NCI-H2171 (cell line): ENCODE data around the gene CSTPP1.
"Not testable (repeated sequence)": the region's sequence is repeated elsewhere in the genome, so short reads cannot be mapped to it uniquely, and the experiment has no call there.

Experiments used
- DNase-seq: peaks from one replicate; lab custom pipeline; 2025; lab: John Stamatoyannopoulos, UW

The CSTPP1 gene

DNA sequence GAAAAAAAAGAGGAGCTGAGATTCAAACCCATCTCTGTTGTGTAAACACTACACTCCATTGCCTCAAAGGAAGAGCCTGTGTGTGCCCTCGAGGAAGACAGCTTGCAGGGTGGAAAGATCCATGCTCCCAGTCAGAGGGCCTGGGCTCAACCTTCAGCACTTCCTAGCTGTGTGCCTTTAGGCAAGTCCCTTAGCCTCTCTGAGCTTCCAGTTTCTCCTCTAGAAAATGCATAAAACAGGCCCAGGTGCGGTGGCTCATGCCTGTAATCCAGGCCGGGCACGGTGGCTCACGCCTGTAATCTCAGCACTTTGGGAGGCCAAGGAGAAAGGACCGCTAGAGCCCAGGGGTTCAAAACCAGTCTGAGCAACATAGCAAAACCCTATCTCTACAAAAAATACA, 244.7 kb downstream of the CSTPP1 start:
- DNase-seq = no peak

DNA sequence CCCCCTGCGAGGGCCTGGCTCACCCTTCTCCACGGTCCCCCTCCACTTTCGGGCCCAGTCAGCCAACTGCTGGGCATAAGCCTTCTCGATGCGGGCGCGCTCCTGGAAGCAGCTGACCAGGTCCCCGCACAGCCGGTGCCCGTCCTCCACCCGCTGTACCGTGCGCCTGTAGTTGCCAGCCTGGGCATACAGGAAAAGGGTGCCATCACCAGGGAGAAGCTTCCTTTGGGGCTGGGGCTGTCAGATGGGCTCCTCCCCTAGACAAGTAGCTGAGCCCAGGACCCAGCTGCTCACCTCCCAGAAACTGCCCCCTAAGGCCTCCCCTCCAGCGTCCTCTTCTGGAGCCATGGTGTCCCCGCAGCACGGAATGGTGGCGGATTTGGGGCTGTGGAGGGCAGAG, 245.8 kb downstream of the CSTPP1 start:
- no peak for DNase-seq

DNA sequence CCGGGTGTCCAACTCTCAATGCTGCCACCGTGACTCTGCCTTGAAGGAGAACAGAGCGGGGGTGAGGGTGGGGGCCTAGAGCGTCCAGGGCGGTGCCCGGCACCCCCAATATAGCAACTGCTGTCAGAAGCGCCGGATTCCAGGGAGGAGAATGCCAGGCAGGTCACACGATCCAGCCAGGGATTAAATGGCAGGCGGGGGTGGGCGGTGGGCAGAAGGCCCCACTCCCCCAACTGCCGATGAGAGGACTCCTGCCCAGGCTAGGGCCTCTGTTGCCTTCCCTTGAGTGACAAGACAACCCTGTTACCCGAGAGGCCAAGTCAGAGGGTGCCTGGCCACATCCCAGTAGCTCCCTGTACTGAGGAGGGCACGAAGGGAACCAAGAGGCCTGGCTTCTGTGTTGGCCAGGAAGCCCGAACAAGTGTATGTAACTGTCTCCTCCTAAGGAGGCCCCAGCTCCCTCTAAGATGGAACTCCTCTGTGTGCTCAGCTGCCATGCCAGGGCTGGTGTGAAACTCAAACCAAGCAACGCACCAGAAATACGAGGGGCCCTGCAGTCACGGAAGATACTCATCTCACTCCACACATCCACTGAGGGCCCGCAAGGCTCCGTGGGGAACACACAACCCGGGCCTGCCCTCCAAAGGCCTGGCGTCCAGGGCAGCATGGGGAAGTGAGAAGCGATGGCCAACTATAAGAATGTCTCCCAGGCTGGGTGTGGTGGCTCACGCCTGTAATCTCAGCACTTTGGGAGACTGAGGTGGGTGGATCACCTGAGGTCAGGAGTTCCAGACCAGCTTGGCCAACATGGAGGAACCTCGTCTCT, 246.7 kb downstream of the CSTPP1 start:
- DNase-seq = no peak

DNA sequence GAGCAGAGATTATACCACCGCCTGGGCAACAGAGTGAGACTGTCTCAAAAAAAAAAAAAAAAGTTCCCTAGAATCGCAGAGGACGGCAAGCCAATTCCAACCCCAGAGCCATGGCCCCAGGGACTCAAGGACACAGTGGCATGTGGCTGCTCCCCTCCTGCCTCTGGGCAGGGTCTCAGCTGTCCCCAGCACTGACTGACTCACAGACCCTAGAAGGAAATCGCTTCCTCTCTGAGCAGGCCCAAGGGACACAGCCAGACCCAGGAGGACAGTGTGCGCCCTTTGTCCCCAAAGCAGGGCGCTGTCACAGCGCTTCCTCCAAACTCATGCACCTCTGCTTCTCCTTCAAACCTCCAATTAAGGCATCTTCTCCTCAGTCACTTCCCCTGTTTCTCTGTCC, 247.4 kb downstream of the CSTPP1 start:
- DNase-seq = no peak

DNA sequence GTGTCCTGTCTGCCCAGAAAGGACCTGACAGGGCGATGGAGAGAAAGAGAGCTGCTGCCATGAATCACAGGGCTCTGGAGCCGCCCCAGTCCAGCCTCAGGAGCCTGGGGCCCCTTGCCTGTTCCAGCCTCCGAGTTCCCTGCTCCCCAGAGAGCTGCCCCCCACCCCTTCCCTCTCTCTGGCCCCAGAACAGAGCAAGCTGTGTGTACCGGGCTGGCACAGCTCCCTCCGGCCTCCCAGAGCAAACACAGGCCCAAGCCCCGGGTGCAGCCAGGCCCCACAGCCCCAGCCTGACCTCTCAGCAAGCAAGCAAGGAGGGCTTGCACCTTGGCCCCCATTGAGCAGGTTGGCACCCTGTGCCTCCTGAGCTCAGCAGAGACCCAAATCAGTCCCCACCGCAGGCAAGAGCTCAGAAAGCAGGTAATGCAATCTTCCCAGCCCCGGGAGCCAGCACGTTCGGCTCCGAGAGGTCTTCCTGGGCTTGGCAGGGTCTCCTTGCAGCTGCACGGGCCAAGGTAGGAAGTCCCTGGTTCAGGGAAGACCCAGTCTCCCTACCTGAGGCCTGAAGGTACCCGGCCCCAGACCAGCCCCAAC, 248.2 kb downstream of the CSTPP1 start:
- no peak for DNase-seq

DNA sequence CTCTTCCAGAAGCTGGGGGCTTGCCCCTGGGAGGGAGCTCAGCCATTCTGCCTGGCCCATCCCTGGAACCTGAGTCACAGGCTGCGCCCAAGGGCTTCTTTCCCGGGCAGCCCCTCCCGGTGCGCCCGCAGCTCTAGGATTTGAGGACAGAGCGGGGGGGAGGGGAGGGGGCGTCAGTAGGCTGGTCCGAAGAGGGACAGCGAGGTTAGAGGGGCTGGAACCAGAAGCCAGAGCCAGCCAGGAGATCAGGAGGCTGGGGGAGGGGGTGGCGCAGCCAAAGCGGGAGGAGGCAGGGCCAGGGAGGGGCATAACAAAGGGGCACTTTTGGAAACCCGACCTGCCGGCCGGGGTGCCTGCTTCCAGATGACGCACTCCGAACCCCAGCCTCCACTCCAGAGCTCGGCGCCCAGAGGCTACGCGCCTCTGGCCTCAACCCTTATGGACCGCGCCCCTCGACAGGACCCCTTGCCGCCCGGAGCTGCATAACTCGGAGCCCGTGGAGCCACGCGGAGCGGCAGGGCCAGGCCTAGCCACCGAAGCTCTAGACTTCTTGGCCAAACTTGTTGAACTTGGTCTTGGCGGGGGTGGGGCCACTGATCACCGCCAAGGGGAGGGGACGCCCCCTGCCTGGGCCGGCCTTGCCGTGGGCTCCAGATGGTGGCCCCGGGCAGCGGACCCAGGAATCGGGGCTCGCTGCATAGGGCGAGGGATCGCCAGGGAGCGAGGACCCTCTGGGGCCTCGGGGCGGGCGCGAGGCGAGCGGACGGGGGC, 248.9 kb downstream of the CSTPP1 start:
- no peak for DNase-seq

DNA sequence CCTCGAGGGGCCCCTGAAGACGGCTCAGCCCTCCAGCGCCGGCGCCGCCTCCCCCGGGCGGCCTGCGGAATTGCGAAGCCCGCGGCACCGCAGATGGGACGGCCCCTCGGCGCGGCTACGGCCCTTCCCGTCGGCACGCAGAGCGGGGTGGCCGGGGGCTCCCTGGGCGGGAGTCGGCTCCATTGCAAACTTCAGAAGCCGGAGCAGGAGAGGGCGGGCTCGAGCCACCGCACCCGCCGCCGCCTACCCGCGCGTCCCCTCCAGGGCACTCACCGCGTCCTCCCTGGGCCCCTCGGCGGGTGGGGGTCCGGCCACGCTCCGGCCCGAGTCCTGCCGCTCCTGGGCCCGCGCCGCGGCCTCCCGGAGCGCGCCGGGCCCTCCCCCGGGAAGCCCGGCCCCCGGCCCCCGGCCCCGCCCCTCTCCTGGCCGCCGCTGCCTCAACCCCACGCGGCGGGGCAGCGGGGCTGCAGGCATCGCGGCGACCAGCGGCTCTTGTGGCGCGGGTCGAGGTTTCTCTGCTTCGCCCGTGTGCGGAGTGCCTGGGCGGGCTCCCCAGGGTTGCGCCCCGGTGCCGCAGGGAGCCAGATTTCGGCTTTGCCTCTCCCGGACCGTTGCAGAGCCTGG, 249.6 kb downstream of the CSTPP1 start, which contains the start of gene PACSIN3:
PACSIN3 (minus strand) TSS at position 359 of the 624 bp plus-strand sequence. CDS start 3,707 bp downstream, outside the sequence.
- DNase-seq = no peak

DNA sequence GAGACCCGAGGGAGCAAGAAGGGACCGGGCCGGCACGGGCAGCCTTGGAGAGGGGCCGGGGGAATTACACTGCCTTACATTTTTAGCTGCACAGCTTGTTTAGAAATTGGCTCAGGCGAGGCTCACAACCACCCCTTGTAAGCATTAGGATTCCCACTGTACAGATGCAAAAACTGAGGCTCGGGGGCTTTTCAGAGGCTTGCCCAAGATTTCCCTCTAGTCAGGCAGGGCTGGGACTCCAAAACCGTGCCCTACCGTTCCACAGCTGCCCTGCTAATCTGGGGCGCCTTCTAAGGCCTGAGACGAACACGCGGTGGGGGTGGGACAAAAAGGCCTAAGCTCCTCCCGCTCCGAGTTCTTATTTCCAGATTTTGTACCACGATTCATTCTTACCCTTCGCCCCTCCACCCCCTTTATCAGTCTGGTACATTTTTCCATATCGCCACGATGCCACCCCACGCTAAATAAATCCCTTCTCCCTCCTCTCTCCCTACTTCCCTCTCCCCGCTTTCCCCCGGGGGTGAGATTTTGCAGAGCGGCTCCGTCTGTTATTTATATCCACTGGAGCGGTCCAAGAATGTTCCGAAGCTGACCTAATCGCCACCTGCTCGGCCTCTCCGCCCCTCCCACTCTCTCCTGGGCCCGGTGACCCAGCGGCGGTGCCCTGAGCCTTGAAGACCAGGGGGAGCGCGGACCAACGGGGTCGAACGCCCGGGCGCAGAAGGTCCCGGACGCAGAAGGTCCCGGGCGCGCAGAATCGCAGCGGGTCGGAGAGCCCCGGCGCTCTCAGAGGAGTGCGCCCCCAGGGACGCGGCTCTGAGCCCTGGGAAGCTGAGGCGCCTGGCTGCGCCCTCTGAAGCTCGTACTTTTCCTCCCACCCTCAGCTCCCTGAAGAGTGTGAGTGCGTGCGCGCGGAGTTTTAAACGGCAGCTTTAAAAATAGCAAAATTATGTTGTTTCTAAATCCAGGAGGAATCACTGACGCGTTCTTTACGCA, 250.4 kb downstream of the CSTPP1 start:
- DNase-seq = no peak

DNA sequence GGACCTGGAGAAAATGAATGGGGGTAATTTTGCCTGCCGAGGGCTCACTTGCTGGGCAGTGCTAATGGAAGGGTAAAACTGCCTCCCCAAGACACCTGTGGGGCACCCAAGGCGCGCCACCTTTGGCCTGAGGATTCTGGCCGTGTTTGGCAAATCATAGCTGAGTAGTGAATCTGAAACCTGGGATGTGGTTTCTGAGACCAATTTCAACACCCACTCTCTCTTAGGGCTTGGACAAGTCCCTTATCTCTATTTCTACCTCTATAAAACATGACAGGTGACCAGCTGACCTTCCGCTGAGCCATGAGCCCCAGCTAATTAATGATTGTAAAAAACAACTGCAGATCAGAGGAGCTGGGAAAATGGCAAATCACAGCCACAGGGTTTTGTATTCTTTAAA, 251.2 kb downstream of the CSTPP1 start:
- DNase-seq = no peak

DNA sequence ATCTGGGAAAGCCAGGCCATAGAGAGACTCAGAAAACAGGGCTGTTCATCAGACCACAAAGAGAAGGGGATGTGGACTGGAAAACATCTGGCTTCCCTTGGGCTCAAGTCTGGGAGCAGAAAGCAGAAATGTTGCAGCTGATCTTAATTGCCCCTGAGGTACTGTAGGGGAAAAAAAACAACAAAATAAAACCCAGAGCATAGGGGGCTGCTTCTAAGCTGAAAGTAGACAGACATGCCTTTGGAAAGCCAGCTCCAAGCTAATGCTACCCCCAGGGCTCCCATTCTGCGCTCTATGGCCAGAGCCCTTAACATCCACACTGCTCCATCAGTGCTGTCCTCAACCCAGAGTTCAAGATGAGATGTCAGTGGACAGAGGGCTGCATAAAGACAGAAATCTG, 251.7 kb downstream of the CSTPP1 start:
- no peak for DNase-seq

DNA sequence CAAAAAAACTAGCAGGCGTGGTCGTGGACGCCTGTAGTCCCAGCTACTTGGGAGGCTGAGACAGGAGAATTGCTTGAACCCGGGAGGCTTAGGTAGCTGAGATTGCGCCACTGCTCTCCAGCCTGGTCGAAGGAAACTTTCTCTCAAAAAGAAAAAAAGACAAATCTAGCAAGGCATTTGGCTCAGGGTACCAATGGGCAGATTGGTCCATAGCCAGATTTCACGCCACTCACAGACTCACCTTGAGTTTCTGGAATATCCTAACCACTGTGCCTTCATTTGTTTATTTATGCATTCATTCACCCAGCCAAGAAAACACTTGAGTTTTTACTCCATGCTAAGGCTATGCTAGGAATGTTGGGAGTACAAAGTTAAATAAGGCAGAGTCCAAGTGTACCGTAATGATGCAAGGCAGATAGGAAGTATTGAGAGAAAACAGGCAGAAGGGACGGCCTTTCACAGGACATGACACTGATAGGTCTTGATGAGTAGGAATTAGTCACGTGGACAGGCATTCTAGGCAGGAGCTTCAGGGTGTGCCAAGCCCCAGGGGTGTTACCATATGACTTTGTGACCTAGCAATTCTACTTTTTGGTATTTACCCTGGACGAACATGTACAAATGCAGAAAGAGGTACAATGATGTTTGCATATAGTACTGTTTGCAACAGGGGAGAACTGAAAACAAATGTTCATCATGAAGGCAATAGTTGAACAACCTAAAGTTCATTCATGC, 252.7 kb downstream of the CSTPP1 start:
- no peak for DNase-seq

DNA sequence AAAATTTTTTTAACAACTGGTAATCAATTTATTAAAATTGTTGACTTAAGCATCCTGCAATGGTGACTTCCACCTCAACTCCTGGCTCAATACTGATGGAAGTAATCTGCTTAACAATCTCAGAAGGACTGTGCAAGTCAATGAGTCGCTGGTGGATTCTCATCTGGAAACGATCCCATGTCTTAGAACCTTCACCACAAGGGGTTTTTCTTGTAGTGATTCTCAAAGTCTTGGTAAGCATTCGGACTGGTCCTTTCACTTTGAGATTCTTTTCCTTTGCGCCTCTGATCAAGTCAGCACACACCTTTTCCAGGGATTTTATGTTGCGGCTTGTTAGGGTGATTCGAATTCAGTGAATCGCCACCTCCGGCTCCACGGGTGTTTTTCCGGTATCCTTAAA, 254.6 kb downstream of the CSTPP1 start:
- DNase-seq = not testable (repeated sequence)

DNA sequence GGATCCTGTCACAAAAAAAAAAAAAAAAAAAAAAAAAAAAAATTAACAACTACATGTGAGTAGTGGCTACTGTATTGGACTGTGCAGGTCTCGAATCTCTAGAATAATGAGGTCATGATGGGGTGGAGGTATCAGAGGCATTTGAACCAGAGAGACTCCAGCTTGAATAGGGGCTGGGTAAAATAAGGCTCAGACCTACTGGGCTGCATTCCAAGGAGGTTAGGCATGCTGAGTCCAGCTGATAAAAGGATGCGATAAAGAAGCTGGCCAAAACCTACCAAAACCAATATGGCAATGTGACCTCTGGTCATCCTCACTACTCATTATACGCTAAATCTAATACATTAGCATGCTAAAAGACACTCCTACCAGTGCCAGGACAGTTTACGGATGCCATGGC, 255.6 kb downstream of the CSTPP1 start:
- no peak for DNase-seq

DNA sequence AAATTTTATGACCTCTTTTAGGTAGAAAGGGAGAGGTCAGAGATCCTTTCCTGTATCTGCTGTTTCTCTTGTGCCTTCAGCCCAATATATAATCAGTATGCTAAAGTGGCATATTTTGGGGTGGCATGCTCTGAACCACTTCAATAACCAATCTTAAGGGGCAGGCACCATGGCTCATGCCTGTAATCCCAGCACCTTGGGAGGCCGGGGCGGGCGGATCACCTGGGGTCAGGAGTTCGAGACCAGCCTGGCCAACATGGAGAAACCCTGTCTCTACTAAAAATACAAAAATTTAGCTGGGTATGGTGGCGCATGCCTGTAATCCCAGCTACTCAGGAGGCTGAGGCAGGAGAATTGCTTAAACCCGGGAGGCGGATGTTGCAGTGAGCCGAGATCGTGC, 261.6 kb downstream of the CSTPP1 start:
- DNase-seq = not testable (repeated sequence)

DNA sequence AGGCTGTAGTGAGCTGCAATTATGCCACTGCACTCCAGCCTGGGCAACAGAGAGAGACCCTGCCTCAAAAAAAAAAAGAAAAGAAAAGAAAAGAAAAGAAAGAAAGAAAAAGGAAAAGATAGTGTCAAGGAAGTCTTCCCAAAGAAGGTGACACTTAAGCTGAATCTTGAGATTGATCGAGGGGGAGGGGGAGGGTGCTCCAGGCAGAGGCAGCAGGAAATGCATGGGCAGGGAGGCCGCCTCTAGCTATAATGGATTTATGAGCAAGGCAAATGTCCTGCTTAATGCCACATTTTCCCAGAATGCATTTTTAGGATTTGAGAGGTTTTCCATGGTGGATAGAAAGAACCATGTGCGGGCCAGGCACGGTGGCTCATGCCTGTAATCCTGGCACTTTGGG, 264.5 kb downstream of the CSTPP1 start:
- no peak for DNase-seq

DNA sequence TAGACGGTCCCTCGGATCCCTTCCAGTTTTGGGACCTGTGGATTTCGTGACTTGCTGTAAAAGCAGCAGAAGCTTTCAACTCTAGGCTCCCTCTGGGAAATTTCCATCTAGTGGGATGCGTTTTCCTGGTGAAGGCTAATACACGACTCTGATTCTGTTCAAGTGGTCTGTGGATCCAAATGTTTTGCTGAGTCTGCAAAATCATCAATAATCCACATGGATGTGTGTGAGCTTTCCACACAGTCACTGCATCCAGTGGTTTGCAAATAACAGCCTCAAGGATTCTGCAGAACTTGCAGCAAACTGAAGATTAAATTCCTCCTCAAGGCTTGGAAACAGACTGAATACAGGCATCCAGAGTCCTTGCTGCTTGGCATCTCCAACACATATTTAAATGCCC, 266.0 kb downstream of the CSTPP1 start:
- no peak for DNase-seq

DNA sequence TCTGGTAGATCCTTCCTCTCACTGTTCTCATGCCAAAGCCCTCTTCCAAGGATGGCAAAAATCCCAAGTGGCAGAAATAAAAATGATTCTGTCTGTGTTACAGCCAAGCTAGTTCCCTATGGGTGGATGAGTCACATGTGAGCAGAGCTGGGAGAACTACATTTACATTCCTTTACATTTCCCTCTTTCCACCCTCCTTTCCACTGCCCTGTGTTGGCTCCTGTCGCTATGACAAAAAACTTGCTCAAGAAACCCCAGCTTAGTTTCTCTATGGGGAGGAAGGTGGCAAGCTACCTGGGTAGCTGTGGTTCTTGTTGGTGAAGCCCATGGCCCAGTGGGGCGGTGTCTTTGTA, 268.1 kb downstream of the CSTPP1 start:
- DNase-seq = no peak

DNA sequence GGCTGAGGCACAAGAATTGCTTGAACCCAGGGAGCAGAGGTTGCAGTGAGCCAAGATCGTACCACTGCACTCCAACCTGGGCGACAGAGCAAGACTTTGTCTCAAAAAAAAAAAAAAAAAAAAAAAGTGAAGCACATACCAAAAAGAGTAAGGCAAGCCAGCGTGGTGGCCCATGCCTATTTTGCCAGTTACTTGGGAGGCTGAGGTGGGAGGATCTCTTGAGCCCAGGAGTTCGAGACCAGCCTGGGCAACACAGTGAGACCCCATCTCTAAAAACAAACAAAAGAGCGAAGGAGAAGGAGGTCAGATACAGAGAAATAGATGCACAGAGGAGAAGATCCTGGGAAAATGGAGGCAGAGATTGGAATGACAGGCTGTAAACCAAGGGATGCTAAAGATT, 270.0 kb downstream of the CSTPP1 start:
- not testable (repeated sequence) for DNase-seq

DNA sequence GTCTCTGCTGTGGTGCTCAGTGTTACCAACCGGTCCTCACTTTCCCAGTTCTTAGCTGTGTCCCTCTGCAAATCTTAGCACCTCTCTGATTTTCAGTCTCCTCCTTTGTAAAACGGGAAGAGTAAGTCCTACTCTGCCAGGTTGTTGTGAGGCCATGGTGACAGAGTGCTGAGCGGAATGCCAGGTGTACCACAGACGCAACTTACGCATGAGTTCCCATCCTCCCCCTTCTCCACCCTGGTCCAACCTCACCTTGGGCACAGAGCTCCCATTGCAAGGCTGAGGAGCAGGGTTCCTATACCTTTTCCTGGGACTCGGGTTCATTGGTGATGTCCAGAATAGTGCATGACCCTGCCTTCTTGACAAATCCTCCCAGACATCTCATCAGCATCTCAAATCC, 270.9 kb downstream of the CSTPP1 start:
- no peak for DNase-seq

DNA sequence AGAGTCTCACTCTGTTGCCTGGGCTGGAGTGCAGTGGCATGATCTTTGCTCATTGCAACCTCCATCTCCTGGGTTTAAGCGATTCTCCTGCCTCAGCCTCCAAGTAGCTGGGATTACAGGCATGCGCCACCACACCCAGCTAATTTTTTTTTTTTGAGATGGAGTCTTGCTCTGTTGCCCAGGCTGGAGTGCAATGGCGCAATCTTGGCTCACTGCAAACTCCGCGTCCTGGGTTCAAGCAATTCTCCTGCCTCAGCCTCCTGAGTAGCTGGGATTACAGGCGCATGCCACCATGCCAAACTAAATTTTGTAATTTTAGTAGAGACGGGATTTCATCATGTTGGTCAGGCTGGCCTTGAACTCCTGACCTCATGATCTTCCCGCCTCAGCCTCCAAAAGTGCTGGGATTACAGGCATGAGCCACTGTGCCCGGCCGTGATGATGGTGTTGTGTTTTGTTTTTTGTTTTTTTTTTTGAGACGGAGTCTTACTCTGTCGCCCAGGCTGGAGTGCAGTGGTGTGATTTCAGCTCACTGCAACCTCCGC, 271.5 kb downstream of the CSTPP1 start:
- DNase-seq = not testable (repeated sequence)
